Lung microvascular endothelial cell (primary cell): Measurements from ENCODE around the gene KLK10. TPM values are rescaled to one million over a fixed set of nuclear protein-coding genes. Genes with fewer than 3 reads are reported as not detected.

ENCODE experiments used
- DNase-seq, 2 donors: peaks; one replicate each; pipeline versions ENCODE4 v3.0.0 to v3.0.0-alpha.2; 2010; ENCODE audit warnings: low read depth in 2 of 2
- total RNA-seq: library from RNA; depleted of rRNA; stranded (reverse); fragments of >200 nt; gene quantifications from 2 replicates; pipeline ENCODE4 v1.2.1, GENCODE V29; 2014

The KLK10 gene, protein sequence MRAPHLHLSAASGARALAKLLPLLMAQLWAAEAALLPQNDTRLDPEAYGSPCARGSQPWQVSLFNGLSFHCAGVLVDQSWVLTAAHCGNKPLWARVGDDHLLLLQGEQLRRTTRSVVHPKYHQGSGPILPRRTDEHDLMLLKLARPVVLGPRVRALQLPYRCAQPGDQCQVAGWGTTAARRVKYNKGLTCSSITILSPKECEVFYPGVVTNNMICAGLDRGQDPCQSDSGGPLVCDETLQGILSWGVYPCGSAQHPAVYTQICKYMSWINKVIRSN
- under 0.01 TPM in 1 of 2 replicates, not detected in the other for total RNA-seq

GRCh38 chr19:51019544-51019925, at the start of gene KLK10:
KLK10 (minus strand) TSS chr19:51019709; CDS start chr19:51019130, 579 bp downstream.
- no peak for DNase-seq

DNA sequence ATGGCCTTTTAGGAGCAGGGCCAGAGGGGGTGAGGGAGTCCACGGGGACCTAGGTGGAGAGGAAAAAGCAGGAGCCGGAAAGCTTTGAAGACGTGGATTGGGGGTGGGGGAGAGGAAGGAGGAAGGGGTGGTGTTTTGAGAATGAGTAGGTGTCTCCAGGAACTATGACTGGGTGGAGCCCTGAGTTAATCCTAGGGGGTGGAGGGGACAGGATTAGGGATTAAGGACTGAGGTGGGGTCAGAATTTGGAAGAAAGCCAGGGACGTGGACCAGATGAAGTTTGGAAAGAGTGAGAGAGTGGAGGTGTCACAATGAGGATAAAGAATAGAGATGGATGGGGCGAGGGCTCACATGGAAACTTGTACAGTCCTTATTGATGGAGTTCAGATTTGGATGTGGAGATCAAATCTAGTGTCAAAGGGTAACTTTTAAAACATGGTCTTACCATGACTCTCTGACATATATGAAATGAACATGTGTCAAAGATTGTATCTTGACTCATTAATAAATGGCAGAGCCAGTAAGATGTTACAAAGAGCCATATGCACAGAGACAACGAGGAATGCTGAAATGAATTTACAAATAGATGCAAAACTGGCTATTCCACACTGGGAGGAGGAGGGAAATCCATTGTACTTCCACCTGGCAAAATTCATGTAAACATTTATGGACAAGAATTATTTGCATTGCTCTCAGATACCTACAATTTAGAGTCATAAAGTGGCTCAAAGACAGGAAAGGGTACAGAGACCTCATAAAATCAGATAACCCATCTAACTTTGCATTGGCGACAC, 47.1 kb upstream of the KLK10 start:
- no peak for DNase-seq

DNA sequence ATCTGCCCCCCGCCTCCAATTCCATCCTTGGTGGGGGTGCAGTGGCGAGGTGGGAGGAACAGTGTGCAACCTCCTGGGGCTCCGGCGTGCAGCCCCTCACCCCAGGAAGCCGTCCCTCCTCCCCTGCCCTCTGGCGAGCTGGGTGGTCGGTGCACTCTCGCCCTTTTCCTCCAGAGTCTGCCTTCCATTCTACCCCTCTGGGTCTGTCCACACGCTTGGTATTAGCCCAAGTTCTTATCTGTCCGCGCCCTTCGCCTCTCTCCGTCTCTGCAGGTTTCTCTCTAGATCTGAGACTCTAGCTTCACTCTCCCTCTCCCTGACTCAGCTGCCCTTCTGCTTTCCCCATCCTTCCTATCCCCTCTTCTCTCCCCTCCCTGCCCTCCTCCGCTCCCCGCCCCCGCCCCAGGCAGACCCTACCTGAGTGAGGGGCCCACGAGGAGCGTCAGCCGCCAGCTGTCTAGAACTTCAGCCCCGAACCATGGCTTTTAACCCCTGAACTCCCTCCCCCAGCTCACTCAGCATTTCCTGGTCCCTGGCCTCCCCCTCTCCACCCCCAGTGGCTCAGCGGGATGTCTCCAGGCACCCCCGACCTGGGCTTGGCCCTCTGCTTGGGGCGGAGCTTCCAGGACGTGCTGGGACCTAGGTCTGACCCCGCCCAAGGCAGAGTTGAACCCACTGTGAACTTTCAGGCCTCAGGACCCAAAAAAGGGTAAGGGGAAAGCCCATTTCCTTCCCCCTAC, 45.9 kb upstream of the KLK10 start:
- DNase-seq, result no peak

DNA sequence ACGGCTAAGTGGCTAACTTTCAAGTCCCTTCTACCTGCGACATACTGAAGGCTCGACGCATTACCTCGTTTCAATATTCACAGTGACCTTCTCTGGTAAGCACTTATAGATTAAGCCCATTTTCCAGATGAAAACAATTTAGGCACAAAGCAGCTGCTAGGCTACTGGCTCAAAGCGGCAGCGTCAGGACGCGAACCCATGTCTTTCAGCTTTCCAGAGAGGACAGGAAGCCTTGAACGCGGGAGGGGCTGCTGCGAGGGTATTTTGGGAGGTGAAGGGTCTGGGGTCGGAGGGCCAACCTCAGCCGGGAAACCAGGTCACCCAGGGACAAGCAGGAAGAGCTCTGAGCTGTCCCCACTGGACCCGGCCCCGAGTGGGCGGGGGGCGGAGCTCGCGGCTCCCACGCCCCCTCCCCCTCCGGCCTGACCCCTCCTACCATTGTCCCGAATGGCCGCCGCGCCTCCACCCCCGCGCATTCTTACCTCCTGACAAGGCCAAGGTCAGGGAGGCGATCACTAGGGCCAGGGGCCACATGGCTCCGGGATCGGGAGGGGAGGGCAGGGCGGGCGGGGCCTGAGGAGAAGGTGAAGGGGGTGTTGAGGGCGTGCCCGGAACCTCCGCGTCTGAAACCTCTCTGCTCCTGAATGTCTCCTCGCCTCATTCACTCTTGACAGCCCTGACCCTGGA, 45.2 kb upstream of the KLK10 start, which contains the start of gene KLK13:
Gene KLK13, minus strand, starts transcription at position 559 of the 687 bp plus-strand sequence. Its CDS starts 25 bp downstream, at position 534.
- DNase-seq, result peak in 1 of 2 donors; percentile 6

- DNase-seq, result no peak
Measured at GRCh38 chr19:51063664-51064063, 44.2 kb upstream of the KLK10 start.

DNA sequence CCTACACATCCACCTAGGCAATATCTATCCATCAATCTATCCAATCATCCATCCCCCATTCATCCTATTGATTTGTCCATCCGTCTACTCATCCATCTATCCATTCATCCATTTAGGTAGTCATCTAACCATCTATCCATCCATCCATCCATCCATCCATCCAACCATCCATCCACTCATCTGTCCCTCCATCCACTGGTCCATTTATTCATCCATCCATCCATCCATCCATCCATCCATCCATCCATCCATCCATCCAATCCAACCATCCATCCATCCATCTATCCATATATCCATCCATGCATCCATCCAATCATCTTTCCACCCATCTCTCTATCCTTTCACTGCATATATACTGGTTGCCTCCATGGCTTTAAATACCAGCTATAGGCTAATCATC, 41.5 kb upstream of the KLK10 start:
- DNase-seq, result no peak

DNA sequence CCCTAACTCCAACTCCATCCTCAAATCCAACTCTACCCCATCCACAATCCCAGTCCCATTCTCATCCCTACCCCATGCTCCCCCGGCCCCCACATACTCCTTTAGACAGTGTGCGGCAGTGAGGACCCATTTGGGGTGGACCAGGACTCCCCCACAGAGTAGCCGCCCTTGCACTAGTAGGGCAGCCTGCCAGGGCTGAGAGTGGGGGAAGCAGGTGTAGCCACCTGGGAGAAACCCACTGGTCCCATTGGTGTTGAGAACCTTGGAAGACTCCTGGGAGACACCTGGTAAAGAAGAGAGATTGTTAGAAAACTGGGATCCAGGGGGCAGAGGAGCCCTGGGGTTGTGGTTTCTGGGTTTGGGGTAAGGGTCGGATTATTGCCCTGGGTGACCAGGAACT, 40.8 kb upstream of the KLK10 start:
- DNase-seq, result no peak

DNA sequence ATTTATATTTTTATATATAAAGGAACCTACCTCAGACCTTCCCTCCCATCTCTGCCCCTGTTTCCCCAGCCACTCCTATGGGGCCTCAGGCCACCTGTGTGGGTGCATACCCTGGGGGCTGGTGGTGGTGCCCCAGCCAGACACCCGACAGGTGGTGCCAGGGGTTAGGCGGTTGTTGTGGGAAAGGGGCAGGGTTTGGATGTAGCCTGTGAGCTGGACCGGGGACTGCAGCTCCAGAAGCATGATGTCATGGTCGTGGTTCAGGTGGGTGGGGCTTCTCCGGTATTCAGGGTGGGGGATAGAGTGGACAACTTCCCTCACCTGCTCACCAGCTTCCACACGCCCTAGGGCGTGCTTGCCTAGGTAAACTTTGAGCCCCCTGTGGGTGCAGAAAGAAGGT, 40.2 kb upstream of the KLK10 start:
- DNase-seq, result no peak

DNA sequence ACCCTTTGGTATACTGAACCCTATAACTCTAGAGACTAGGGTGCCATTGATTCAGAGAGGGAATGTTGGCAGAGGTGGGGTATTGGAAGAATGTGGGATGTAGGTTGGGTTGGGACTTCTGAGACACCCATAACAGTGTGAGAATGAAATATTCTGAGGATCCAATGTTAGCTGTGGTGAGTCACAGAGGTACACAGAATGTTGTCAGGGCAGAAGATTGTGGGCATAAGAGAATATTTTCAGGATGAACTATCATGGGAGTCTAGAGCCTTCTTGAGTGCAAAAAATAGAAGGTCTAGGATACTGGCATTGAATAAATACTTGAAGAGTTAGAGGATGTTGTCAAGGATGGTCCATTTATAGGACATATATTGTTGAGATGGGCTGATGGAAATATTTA, 36.4 kb upstream of the KLK10 start:
- DNase-seq, result no peak

- no peak for DNase-seq
Measured at GRCh38 chr19:51047031-51047335, 27.5 kb upstream of the KLK10 start.

GRCh38 chr19:51044327-51044726, 24.8 kb upstream of the KLK10 start:
- no peak for DNase-seq

- no peak for DNase-seq
Measured at GRCh38 chr19:51043497-51043896, 24.0 kb upstream of the KLK10 start.

DNA sequence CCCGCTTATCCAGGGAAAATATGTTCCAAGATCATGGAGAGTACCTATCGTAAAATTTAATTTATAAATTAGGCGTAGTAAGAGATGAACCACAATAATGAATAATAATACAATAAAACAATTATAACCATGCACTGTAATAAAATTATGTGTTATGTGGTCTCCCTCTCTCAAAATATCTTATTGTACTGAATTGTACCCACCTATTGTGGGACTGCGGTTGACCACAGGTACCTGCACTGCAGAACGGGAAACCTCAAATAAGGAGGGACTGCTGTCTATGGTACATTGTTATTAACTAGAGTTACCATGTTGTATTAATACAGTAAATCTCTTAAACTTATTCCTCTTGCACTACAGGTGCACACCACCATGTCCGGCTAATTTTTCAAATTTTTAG, 20.6 kb upstream of the KLK10 start:
- DNase-seq, result no peak

- DNase-seq, result no peak
Measured at GRCh38 chr19:51036519-51036918, 17.0 kb upstream of the KLK10 start.

DNA sequence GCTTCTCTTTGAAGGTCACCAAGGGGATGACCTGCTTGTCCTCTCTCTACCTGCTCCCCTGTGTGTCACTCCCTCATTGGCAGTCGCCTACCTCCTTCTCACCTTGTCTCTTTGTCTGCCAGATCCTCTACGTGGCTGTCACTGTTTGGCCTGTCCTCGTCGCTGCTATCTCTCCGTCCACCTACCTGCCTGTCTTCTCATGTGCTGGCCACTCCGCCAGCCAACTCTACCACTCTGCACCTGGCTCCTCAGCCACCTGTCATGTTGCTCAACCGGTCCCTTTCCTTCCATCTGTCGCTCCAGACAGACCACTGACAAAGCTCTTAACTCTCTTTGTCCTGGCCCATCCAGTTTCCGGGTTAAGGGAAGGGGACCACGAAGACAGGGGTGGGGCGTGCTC, 15.2 kb upstream of the KLK10 start, which contains the start of gene KLK12:
Gene KLK12, minus strand, starts transcription at position 299 of the 400 bp plus-strand sequence. CDS start 381 bp downstream, outside the sequence.
- DNase-seq, result no peak

DNA sequence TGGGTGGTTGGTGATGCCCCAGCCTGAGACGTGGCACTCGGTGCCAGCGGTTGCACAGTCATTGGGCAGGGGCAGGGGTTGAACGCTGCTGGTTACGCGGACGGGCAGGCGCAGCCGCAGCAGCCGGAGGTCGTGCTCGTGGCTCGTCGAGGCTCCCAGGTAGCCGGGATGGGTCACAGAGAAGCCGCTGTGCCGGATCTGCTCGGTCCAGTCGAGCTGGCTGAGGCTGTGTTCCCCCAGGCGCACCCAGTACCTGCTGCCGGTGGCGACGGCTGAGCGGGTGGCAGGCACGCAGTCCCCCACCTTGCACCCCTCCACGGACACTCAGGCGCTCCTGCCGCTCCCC, 12.3 kb upstream of the KLK10 start:
- no peak for DNase-seq

- DNase-seq, result no peak
Measured at GRCh38 chr19:51031220-51031879, 11.8 kb upstream of the KLK10 start.

DNA sequence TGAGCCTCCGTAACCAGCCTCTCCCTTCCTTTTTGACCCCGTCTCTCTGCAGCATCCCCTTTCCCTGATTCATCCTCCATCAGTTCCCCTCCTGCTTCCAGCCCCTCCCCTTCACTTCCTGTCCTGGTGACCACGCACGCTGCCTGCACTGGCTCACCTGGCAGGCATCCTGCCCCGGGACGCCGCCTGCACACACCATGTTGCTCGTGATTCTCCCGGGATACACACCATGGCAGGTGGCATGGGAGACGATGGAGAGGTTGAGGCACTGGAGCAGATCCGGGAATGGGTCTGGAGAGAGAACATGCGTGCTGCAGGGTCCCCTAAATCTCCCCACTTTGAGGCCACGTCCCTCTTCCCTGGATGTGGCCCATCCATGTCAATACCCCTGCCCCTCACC, 11.1 kb upstream of the KLK10 start:
- no peak for DNase-seq

DNA sequence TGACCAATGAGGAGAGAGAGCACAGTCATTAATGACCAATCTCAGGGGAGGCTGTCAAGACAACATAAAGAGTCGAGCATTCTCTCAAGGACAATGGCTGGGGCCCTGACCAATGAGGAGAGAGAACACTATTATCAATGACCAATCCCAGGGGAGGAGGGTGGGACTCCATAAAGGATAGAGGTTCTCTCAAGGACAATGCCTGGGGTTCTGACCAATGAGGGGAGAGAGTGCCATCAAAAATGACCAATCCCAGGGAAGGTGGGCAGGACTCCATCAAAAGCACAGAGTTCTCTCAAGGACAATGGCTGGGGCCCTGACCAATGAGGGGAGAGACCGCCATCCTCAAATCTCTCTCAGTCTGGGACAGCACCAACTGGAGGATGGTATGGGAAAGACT, 10.2 kb upstream of the KLK10 start:
- no peak for DNase-seq

DNA sequence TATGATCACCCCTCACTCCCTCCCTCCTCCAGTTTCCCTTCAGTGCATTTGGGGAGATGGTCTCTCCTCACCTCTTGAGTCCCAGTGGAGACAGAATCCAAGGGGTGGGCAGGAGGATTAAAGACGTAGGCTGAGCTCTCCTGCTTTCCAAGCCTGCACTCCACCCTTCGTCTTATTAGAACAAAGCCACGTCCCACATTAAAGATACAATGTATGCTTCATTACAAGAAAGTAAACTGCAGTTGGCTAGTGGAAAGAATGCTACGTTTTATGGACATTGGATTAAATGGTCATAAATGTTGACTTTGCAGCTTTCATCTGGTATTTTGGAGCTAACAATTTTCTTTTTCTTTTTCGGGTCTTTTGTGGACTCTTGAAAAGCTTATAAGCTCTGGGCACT, 8.4 kb upstream of the KLK10 start:
- no peak for DNase-seq

- DNase-seq, result no peak
Measured at GRCh38 chr19:51027126-51027806, 7.8 kb upstream of the KLK10 start.
